Stimulated activated CD4-positive, alpha-beta T cell treated with anti-CD3 and anti-CD28 coated beads, TNF-alpha, amount 100 ng/mL, for 4 hours (primary cell): ENCODE results near the gene NUS1.
"Not testable (repeated sequence)": the region's sequence is repeated elsewhere in the genome, so short reads cannot be mapped to it uniquely, and the experiment has no call there.

Source experiments
- DNase-seq, 3 experiments: peaks; one replicate each; pipeline ENCODE4 v3.0.0-alpha.2; 2020; ENCODE audit warnings: low read depth in 3 of 3

Gene NUS1

GRCh38 chr6:117674991-117675657, at the start of gene NUS1:
Gene NUS1, plus strand, starts transcription at chr6:117675469. Its CDS starts 202 bp downstream, at chr6:117675671.
- DNase-seq = peak; percentile 96 to 99 (median 97)

GRCh38 chr6:117627533-117627932, 47.7 kb upstream of the NUS1 start:
- no peak for DNase-seq

- no peak for DNase-seq
Observed at GRCh38 chr6:117629119-117629660, 46.1 kb upstream of the NUS1 start.

DNA sequence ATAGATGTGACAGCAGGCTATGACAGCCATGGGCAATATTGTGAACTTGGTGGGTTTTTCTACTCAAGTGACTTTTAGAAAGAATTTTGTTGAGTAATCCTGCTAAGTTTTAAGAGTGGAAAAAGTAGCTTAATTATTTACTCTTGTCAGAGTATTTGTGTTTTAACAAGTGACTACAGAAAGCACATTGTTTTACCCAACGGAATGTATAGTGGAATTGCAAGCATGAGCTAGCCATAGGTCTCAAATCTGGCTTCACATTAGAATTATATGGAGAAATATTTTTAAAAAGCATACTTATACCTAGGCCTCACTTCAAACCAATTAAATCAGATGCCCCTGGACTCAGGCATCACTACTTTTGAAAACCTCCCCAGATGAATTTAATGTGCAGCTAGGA, 37.5 kb upstream of the NUS1 start:
- no peak for DNase-seq

DNA sequence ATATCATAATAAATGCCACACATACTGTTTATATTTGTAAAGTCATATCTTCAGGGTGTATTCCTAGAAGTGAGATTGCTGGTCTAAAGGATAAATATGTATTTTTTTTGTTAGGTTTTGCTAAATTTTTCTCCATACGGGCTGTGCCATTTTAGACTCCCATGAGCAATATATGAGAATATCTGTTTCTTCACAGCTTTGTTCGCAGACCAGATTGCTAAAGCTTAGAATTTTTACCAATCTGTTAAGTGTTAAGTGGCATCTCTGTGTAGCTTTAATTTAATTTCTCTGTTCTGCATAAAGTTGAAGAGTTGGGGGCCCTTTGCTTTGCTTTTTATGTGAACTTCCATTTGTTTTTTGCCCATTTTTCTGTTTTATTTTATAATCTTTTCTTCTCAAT, 32.3 kb upstream of the NUS1 start:
- no peak for DNase-seq

- DNase-seq = not testable (repeated sequence)
Observed at GRCh38 chr6:117651984-117652383, 23.3 kb upstream of the NUS1 start.

DNA sequence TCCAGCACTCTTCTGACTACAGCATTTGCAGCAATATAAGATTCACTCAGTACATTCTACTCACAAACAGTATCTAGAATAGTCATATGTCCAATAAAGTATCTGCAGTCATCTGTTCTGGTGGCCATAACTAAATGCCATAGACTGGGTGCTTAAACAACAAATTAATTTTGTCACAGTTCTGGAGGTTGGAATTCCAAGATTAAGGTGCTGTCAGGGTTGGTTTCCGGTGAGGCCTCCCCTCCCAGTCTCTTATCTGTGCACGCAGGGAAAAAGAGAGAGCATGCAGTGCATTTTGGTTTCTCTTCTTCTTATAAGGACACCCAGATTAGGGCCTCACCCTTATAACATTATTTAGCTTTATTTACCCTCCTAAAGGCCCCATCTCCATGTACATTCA, 21.3 kb upstream of the NUS1 start:
- DNase-seq = no peak

DNA sequence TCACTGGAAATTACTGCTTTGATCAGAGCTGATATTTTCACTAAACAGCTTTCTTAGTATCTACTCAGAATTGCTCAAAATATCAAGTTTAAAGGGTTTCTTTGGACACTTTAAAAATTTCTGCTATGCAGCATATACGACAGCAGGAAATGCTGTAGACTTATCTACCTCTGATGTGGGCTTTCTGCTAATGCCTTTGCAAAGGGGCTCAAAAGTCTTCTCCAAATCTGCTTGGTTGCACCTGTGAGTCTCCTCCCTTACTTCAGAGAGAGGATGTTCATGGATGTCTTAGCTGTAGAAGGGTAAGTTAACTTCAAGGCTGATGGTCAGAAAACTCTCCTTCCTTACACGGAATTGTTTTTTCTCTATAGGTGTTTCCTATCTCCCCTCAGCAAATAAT, 19.9 kb upstream of the NUS1 start:
- no peak for DNase-seq

GRCh38 chr6:117666881-117667280, 8.4 kb upstream of the NUS1 start:
- DNase-seq = no peak

GRCh38 chr6:117668736-117669135, 6.5 kb upstream of the NUS1 start:
- no peak for DNase-seq

DNA sequence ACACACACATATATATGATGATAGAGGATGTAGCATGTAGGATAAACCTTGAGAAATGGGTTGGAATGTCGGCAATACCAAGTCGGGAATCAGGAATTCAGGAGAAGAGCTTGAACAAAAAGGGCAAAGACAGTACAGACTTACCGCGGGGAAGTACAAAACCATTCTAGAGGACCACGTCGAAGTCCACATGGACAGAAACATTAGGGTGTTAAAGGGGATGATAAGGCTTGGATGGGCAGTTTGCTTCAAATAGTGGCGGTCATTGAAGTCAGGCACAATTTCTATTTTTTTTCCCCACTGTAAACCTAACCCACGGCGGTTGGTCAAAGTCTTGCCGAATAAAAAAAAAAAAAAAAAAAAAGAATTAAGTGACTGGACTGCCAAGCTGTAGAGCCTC, 766 bp upstream of the NUS1 start:
- DNase-seq = no peak

DNA sequence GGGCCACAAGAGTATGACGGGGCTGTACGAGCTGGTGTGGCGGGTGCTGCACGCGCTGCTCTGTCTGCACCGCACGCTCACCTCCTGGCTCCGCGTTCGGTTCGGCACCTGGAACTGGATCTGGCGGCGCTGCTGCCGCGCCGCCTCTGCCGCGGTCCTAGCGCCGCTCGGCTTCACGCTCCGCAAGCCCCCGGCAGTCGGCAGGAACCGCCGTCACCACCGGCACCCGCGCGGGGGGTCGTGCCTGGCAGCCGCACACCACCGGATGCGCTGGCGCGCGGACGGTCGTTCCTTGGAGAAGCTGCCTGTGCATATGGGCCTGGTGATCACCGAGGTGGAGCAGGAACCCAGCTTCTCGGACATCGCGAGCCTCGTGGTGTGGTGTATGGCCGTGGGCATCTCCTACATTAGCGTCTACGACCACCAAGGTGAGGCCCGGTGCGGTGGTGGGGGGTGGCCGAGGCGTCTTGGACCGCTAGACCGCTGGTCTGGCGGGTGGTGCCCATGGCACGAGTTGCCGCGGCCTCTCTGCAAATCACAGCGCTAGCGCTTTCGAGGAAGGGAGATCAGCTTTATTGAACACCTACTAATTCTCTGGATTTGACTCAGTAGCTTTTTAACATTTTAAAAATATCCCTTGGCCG, 511 bp downstream of the NUS1 start:
- DNase-seq = peak in 1 of 3 experiments; percentile 13

DNA sequence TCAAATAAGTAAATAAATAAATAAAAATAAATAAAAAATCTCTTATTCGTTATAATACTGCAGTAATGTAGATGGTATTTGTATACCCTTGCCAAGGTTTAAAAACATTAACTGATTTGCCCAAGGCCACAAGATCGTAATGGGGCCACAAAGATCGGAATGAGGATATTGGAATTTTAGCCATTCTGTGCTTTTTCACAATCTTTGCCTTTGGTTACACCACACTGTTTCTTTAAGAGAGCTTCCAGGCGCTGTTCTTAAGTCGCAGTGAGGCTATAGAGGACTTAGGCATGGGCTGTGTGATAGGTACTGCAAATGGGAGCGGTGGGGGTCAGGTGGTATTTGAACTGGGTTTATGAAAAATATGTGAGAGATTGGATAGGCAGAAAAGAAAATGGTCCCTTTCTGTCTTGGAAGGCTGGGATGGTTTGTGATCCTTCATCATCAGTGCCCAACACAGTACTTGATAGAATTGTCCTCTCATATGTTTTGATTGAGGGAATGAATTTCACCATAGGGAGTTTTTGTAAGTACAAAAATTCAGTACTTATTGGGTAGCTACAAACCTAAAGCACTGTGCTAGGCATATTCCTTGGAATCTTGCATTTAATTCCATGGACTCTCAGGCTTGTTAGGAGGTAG, 1.4 kb downstream of the NUS1 start:
- DNase-seq = no peak

DNA sequence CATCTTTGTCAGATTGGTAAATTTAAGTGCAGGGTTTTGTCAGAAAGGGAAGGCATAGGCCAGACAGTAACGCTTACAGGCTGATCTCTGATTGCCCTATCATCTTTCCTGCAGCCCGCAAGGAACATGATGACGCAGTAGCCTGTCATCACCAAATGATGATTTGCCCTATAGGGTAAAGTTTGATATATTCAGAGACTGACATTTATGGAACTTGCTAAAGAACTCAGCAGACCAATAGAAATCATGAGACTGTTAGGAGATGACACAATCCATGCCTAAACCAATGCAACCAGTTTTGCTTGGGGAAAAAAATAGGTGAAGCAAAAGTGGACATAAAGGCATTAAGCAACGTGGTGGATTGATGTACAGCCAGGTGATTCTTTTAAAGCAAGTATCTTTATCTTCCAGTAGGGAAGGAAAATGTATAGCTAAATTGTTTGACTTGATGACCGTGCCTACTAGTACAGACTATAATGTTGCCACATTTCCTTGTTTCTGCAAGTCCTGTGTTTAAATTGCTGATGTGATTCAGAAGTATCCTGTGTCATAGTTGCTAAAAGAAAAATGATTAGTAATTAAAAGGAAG, 2.4 kb downstream of the NUS1 start:
- no peak for DNase-seq

GRCh38 chr6:117681162-117681741, 6.0 kb downstream of the NUS1 start:
- no peak for DNase-seq

GRCh38 chr6:117684749-117685148, 9.5 kb downstream of the NUS1 start:
- DNase-seq = no peak

- DNase-seq = no peak
Observed at GRCh38 chr6:117685359-117685758, 10.1 kb downstream of the NUS1 start.

DNA sequence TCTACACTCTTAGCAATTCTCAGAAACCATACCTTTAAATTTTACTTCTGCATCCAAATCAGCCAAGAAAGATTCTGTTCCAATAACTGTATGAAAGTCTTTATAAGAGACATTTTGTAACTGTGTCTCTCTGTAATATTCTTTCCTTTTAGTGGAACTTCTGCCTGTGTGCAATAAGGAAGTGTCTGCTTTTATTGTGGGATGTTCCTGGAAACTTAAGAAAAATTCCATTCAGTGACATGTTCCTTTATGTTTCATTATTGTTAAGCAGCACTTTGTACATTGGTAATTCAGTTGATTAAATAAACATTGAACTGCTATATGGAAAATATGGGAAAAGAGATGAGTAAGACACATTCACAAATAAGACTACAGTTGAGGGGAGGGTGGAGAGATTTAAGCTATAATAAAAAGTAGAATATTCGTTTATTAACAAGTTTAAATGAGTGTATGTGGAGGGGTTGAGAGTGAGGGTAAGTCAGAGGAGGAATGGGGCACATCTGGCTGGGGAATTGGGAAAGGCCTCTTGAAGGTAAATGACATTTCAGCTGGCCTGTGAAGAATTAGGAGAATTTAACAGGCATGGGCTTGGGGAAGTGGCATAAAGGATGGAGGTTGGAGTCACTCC, 11.9 kb downstream of the NUS1 start:
- no peak for DNase-seq

- not testable (repeated sequence) for DNase-seq
Observed at GRCh38 chr6:117689584-117689983, 14.3 kb downstream of the NUS1 start.

- no peak for DNase-seq
Observed at GRCh38 chr6:117706504-117706903, 31.2 kb downstream of the NUS1 start.

DNA sequence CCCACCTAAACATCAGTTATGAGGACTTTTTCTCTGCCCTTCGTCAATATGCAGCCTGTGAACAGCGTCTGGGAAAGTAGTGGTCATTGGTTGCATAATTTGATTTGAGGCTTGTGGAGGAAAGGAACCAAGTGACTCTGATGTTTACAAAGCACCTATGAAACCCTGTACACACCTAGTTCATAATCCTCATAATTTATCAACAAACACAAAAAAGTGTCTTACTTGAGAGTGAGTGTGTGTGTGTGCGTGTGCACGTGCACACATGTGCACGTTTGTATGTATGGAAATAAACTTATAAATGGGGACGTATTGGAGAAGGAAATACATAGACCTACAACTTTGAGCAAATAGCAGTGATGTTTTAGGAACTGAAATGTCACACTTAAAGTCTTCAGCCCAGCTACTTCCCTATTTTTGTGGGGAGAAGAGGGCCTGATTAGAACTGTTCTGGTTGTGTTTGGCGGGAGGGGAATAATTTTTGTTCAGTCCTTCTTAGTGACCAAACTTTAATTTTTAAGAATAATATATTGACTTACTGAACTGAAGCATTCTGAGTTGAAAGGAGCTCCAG, 31.8 kb downstream of the NUS1 start:
- DNase-seq = not testable (repeated sequence)
